Ureter (tissue), 1 donor: ENCODE results near the gene C11orf91. TPM values are rescaled to one million over a fixed set of nuclear protein-coding genes. Genes with fewer than 3 reads are reported as not detected.
"Not testable (repeated sequence)": the region's sequence is repeated elsewhere in the genome, so short reads cannot be mapped to it uniquely, and the experiment has no call there.

ENCODE experiments used
- DNase-seq: peaks from one replicate; pipeline ENCODE4 v3.0.0-alpha.2; 2020; ENCODE audit warnings: low spot score
- total RNA-seq: library from RNA; stranded (reverse); gene quantifications from one replicate; pipeline ENCODE4 v1.2.4, GENCODE V29; 2023
- donor health status: DM: yes; HTN: yes; CAD: no.

Gene C11orf91
- total RNA-seq, 1 donor from 2014 or later, result 0.52 TPM

DNA sequence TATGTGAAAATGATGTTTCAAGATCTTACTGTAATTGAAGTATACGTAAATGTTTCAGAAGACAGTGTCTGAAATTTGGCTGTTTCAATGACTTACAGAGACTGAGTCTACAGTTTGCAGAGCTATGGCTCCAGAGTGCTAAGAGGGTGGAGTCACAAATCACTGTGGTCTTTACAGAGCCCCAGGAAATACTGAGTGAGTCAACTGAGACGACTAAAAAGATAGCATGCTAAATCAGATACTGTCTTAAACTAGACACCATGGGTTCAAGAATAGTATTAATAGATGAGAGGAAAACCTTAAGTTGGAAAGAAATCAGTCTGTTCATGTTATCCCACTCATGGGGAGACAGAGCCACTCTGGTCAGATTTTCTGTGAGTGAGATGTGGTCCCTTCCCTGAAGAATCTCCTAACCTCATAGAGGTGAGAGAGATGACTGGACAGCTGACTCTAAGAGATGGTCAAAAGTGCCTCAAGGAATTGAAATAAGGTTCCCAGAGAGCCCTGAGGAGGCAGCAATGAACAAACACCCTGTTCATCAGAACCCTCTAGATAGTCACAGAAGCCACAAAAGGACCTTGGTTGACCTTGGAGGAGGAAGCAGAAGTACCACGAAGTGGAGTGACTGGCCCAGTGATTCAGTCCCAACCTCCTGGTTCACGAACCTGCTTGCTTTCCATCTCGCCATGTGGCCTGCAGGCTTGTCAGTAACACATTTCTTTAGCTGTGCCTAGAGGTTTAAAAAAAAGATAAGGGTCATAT, 30.2 kb downstream of the C11orf91 start:
- no peak for DNase-seq

GRCh38 chr11:33669598-33670249, 30.9 kb downstream of the C11orf91 start:
- DNase-seq, result no peak

- DNase-seq, result no peak
Measured at GRCh38 chr11:33668951-33669596, 31.6 kb downstream of the C11orf91 start.

DNA sequence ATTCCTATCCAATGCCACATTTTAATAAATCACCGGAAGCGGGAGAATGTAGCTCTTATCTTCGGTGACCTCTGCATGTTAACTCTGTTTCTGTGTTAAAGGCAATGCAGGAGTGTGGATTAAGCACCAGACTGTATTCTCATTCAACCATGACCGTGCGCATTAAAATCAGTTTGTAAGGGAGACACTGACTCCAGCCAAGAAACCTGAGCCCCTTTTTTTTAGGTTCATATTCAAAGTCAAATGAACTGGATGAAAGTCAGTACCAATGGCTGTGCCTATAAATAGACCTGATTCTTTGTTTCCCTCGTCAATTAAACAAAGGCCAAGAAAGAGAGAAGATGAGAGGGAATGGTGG, 32.2 kb downstream of the C11orf91 start:
- DNase-seq, result no peak

- no peak for DNase-seq
Measured at GRCh38 chr11:33667819-33668467, 32.7 kb downstream of the C11orf91 start.

DNA sequence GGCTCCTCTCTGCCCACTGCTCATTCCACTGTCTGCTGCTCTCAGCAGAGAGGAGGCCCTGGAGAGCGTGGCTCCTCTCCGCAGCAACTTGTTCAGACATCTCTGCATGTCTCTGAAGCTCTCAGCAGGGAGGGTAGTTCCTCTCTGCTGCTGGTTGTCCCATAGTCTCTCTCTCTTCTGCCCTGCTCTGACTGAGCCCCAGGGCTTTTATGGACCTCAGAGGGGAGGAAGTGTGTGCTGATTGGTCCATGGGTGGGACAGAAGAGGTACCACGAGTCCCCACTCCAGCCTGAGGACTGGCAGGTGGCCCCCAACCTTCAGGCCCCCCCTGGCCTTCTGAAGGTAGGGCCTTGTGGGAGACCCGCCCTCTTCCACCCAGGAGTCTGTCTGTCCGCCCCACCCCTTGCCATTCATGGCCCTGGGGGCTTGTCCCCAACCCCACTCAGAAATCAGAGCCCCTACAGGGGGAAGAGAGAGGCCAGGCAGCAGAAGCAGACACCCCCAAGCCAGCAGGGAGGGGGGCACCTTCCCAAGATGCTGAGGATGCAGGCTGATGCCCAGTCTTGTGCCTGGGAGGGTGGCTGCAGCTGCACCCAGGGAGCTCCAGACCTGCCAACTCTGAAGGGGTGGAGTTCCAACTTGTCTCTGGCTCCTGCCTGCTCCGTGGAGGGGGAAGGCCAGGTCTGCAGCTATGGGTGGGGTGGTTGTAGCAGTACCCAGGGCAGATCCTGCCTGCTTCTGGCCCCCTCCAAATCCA, 35.1 kb downstream of the C11orf91 start:
- no peak for DNase-seq

DNA sequence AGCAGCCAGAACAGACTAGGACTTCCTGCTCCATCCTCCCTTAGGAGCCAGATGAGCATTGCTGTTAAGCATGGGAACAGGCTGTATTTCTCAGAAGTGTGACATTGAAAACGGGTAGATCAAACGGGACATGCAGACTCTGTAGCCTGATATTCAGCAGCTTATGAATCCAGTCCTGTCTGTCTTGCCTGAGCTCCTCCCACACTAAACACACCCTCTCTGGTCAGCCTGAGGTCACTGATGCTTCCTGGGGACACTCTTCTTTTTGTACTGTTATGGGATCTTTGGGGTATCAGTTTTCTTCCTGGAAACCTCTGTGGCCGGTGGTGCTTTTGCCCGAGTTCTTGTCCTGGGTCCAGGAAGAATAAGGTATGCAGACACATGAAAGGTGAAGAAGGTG, 35.8 kb downstream of the C11orf91 start:
- DNase-seq, result no peak

GRCh38 chr11:33664166-33664565, 36.5 kb downstream of the C11orf91 start:
- DNase-seq, result no peak

DNA sequence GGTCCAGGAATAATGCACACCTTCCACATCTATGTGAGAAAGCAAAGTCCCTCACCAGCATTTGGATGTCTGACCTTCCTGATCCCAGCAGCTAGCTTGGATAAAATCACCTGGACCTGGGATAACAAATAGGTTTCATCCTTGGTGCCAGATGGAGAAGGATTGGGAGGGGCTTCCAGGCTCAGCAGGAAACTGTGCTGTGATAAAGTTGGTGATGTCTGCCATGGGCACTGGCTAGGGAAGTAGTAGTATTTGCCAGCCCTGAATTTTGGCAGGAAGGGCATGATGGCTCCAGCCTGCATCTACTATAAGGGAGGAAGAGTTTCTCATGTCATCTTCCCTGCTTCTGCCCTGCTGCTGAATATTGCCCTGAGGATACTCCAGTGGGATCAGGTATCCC, 37.5 kb downstream of the C11orf91 start:
- no peak for DNase-seq

DNA sequence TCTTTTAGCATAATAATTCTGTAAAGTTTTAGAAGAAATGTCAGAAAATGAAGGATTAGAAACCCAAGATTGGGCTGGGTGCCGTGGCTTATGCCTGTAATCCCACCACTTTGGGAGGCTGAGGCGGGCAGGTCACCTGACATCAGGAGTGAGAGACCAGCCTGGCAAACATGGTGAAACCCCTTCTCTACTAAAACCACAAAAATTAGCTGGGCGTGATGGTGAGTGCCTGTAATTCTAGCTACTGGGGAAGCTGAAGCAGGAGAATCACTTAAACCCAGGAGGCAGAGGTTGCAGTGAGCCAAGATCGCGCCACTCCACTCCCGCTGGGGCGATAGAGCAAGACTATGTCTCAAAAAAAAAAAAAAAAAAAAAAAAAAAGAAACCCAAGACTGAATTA, 39.1 kb downstream of the C11orf91 start:
- DNase-seq, result not testable (repeated sequence)

DNA sequence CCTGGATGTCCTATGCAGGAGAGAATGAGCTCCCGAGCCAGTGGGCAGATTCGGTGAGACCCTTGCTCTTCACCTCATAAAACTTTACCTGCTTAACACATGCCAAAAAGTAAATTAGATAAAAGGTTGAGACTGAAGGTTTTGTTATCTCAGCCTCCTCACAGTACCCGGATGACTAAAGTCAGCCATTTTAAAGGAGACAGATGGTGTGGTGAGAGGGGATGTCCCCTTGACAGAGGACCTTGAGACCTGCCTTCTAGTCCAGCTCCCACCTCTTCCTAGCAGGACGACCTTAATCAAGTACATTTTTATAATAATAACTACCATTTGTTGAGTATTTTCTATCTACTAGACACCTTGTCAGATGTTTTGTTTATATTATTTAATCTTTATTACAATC, 39.7 kb downstream of the C11orf91 start:
- no peak for DNase-seq

GRCh38 chr11:33659370-33660139, 41.1 kb downstream of the C11orf91 start:
- DNase-seq, result no peak

GRCh38 chr11:33658195-33658900, 42.3 kb downstream of the C11orf91 start:
- DNase-seq, result no peak

GRCh38 chr11:33657757-33658156, 42.9 kb downstream of the C11orf91 start:
- DNase-seq, result no peak

GRCh38 chr11:33656768-33657167, 43.9 kb downstream of the C11orf91 start:
- no peak for DNase-seq

DNA sequence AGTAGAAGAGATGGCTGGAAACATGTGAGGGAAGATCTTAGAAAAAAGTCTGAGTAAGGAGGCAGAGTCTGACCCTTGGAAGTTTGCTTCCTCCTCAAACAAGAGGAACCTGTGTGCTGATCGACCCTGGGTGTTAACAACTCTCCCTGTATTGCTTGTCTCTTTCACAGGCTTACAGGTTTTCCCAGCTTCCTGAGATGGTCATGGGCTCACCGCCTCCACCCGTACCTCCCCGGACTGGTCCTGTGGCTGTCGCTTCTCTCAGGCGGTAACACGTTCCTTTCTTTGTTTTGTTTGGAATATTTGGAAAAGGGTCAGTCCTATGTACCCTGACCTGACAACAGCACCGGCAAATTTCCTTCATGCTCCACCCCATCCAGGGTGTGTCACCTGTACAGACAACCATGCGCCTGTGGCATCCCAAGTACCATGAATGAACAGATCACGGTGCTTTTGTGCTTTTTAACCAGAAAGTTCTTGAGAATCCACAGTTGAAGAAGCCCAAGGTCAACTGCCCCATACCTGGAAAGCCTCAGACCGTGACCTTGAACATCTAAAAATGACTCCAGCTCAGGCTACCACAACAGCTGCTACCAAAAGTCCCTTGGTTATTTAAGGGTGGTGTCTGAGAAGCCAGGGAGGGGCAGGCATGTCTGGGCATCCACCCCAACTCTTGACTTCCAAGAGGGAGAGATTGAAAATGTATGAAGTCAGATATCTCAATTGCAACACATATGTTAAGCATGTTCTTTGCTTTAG, 44.6 kb downstream of the C11orf91 start:
- DNase-seq, result no peak

DNA sequence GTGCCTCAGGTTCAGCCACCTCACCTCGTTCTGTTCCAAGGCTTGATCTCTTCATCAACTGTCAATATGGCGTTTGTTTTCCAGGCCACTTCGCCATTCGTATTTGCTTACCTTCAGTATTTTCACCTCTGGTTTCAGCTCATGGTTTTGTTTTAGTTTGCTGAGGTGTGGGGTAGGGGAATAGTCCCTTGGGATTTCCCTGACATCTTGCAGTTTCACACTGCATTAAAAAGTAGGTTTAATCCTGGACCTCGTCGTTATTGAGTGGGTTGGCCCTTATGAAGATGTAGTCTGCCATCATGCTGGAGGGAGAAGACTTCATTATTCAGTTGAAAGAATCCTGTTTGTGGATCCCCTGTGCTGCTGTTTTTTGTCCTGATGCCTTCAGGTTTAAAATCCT, 46.0 kb downstream of the C11orf91 start:
- DNase-seq, result no peak

DNA sequence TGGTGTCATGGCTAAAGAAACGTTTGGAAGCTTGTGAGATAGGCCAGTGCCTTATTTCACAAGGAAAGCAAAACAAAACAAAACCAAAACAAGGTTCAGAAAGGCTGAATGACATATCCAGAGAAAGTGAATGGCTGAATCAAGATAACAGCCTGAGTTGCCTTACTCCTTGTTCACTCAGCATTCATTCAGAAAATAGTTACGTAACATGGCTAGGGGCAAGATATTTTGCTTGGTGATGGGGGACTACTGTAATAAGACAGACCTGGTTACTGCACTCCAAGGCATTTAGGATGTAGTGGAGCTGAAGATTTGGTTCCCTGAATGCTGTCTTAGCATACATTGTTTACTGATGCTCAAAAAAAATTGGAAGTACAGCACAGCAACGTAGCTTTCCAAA, 47.7 kb downstream of the C11orf91 start:
- no peak for DNase-seq

- DNase-seq, result no peak
Measured at GRCh38 chr11:33652431-33652830, 48.2 kb downstream of the C11orf91 start.

DNA sequence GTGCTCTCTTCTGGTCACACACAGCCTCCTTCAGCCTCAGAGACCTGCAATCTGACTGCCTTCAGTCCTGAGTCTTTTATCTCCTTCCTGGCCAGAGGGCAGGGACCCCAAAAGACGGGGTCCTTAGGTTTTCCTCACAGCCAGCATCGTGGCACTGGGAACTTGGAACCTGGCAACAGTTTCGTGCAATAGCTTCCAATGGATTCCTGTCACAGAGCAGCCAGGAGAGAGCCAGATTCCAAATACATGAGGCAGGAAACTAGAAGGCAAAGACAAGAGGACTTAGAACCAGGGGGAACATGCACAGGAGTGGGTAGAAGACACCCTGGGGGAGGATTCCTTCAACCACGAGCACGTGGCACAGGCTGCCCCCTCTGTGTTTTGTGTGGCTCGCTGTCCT, 48.6 kb downstream of the C11orf91 start:
- DNase-seq, result no peak
